ENCODE data around the gene ANO6.
"Not testable (repeated sequence)": the region's sequence is repeated elsewhere in the genome, so short reads cannot be mapped to it uniquely, and the experiment has no call there.

ANO6 gene

DNA sequence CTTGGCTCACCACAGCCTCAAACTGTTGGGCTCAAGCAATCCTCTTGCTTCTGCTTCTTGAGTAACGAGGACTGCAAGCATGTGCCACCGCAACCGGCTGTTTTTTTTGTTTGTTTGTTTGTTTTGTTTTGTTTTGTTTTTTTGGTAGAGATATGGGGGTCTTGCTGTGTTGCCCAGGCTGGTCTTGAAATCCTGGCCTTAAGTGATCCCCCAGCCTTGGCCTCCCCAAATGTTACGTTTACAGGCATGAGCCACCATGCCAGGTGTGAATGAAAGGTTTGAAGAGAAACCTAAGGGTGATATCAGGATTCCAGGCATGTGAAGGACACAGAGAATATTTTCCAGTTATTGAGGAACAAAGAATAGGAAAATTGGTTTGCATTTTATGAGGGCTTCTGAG lies 45.0 kb downstream of the ANO6 start:
- H3K4me3 ChIP-seq (replicated peaks; ENCODE audit: low read depth, low read length) = no peak overlapping the region
- TF ChIP-seq, protein P1, sequence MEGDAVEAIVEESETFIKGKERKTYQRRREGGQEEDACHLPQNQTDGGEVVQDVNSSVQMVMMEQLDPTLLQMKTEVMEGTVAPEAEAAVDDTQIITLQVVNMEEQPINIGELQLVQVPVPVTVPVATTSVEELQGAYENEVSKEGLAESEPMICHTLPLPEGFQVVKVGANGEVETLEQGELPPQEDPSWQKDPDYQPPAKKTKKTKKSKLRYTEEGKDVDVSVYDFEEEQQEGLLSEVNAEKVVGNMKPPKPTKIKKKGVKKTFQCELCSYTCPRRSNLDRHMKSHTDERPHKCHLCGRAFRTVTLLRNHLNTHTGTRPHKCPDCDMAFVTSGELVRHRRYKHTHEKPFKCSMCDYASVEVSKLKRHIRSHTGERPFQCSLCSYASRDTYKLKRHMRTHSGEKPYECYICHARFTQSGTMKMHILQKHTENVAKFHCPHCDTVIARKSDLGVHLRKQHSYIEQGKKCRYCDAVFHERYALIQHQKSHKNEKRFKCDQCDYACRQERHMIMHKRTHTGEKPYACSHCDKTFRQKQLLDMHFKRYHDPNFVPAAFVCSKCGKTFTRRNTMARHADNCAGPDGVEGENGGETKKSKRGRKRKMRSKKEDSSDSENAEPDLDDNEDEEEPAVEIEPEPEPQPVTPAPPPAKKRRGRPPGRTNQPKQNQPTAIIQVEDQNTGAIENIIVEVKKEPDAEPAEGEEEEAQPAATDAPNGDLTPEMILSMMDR (IDR thresholded peaks at IDR 0.05; ENCODE audit: low read depth, low read length, missing control alignments) = no peak
- DNase-seq (ENCODE audit: extremely low read depth, low read depth) = no peak

DNA sequence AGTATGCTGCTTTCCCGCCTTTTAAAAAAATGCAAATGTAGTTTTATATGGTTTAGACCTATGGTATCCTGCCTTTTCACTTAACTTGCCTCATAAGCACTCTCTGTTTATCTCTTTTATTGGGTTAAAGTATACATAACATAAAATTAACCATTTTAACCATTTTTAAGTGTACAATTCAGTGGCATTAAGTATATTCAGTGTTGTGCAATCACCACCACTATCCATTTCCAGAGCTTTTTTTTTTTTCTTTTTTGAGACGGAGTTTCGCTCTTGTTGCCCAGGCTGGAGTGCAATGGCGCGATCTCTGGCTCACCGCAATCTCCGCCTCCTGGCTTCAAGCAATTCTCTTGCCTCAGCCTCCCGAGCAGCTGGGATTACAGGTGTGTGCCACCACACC lies 46.3 kb downstream of the ANO6 start:
- H3K4me3 ChIP-seq (replicated peaks; ENCODE audit: low read depth, low read length); DNase-seq (ENCODE audit: extremely low read depth, low read depth): not testable (repeated sequence)

GRCh38 chr12:45263587-45263986 lies 47.7 kb downstream of the ANO6 start:
- DNase-seq (ENCODE audit: extremely low read depth, low read depth) = no peak
- TF ChIP-seq, protein P1 (IDR thresholded peaks at IDR 0.05; ENCODE audit: low read depth, low read length, missing control alignments) = no peak
- no peak overlapping the region for H3K4me3 ChIP-seq (replicated peaks; ENCODE audit: low read depth, low read length)

- TF ChIP-seq, protein P1 (IDR thresholded peaks at IDR 0.05; ENCODE audit: low read depth, low read length, missing control alignments) = peak; percentile 44
- peak; percentile 80 for DNase-seq (ENCODE audit: extremely low read depth, low read depth)
- peak overlapping the region; percentile 3; the same call in 1 of the 2 replicates for H3K4me3 ChIP-seq (replicated peaks; ENCODE audit: low read depth, low read length)
Observed at GRCh38 chr12:45268672-45269411, 52.9 kb downstream of the ANO6 start.

DNA sequence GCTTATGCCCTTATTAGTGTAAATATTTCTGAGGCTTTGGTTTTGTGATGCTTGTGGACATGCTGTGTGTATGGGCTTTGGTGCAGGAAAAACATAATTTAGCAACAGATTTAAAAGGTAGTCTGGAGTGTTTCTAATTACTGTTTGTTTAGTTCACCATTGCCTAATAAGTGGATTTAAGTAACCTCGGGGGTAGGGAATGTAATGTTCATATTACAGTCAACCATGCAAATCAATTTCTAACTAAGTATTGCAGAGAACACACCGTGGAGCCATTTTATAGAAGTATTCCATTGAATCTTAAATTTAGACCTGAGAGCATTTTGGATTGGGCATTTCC lies 53.5 kb downstream of the ANO6 start:
- DNase-seq (ENCODE audit: extremely low read depth, low read depth) = no peak
- no peak overlapping the region for H3K4me3 ChIP-seq (replicated peaks; ENCODE audit: low read depth, low read length)
- TF ChIP-seq, protein P1 (IDR thresholded peaks at IDR 0.05; ENCODE audit: low read depth, low read length, missing control alignments) = no peak

DNA sequence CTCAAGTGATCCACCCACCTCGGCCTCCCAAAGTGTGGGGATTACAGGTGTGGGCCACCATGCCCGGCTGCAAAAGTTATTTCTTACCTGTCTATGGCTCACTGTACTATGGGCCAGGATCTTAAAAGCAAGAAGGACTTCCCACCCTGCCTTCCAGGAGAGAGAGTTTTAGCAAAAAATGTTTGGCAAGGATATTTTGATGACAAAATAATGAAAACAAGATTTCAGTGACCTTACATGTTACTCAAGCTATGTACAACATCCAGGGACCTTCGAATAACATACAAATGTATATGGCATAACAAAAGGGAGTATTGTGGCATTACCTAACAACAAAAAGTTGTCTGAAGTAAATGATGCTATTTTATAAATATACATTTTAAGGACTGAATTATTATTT lies 55.1 kb downstream of the ANO6 start:
- DNase-seq (ENCODE audit: extremely low read depth, low read depth) = no peak
- TF ChIP-seq, protein P1 (IDR thresholded peaks at IDR 0.05; ENCODE audit: low read depth, low read length, missing control alignments) = no peak
- H3K4me3 ChIP-seq (replicated peaks; ENCODE audit: low read depth, low read length) = no peak overlapping the region

DNA sequence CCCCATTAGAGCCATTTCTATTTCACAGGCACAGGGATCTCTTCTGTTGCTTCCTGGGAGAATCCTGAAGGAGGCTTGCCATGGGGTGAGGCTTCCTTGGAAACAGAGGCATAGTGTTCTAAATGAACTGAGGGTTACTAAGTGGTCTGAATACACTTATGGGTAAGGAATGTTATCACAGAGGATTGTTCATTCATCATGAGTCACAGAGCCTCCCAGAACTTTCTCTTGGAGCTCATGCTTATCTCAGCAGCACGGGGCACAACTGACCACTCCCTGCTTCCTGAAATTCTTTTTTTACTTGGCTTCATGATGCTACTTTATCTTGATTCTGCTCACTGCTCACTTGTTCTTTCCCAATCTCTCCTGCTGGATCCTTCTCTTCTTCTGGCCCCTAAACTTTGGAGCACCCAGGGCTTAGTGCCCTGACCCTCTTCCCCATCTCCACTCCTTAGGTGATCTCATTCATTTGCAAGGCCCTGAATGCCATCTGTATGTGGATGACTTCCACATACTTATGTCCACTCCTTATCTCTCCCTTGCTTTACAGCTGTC lies 57.9 kb downstream of the ANO6 start:
- TF ChIP-seq, protein P1 (IDR thresholded peaks at IDR 0.05; ENCODE audit: low read depth, low read length, missing control alignments) = no peak
- no peak overlapping the region for H3K4me3 ChIP-seq (replicated peaks; ENCODE audit: low read depth, low read length)
- DNase-seq (ENCODE audit: extremely low read depth, low read depth) = peak; percentile 56
